Measurements from ENCODE around the gene SOWAHA. TPM values are rescaled to one million over a fixed set of nuclear protein-coding genes. Genes with fewer than 3 reads are reported as not detected.

SOWAHA gene
- total RNA-seq, 2 experiments from 2014 or later = not detected

DNA sequence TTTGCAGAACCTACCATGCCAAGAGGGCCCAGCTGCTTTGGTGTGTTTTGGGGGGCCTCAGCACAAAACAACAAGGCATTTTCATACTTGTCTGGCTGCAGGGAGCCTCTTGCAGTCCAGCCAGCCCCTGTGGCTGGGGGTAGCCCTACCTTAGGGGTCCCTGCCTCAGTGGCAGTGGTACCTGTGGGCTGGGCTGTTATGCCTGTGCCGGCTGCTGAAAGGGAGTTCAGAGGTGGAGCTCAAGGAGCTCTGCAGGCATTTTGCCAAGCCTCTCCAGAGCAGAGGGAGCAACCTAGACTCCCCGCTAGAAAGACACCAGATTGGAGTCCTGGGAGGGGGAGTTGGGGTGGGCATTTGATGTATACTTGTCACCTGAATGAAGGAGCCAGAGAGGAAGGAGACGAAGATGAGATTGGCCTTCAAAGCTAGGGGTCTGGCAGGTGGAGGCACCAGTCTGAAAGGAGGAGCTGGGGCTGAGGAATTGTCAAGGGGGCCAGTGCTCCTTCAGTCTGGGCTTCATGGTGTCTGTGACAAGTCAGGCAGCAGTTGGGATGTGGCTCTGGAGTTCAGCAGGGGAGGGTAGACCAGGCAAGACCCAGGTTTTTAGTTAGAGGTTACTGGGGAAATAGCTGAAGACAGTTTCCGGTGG lies 15.9 kb downstream of the SOWAHA start:
- Mint-ChIP-seq H3K27ac (no peak overlapping the region), H3K4me3 (peak overlapping the region; percentile 81), H3K9me3 (ENCODE audit: insufficient read depth) (no peaks in the 10 kb centered on the region), H3K27me3 (ENCODE audit: low read depth) (peaks cover 33% of the 10 kb centered on the region), H3K4me1 (ENCODE audit: low read depth) (peaks cover 31% of the 10 kb centered on the region), H3K36me3 (ENCODE audit: low read depth) (no peaks in the 10 kb centered on the region)
- ATAC-seq (no peak), DNase-seq (no peak)
- ChIA-PET POLR2A (interaction anchor here (2.3 kb wide), 1 partner anchor 38 kb away, joined by 7 read pairs; the partner anchor contains the start of genes GDF9 and UQCRQ), CTCF (interaction anchor here (0.9 to 8.0 kb wide), 18 partner anchors 9 to 443 kb away, joined by 3 to 62 read pairs (median 5); partner anchors contain the start of genes KIF3A and SEPTIN8)

DNA sequence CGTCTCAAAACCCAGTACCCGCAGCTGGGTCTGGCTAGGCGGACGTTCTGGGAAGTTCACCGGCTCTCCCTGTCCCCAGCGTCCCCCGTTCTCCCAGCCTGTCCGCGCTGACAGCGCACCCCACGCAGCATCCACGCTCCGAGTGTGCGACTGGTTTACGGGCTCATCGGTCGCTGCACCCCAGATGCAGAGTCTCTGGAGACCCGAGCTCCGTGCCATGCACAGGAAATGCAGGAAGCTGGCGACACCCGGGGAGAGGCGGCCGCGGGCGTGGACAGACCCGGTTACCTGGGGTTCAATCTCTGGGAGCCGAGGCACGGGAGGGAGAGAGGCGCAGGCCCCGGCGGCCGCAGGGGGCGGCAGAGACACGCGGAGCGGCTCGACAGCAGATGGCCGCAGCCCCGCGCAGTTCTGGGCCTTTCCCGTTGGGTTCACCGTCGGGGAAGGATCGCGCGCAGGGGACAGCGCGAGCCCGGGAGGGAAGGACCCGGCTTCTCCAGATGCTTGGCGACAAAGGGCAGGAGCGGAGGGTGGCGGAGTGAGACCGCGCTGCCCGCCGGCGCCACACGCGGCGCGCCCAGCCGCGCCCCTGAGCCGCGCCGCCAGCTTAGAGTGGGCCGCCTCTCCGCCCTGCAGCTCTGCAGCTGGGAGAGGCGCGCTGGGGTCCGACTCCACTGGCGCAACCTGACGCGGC lies 16.8 kb downstream of the SOWAHA start:
- H3K27ac Mint-ChIP-seq = peak overlapping the region; percentile 72
- H3K36me3 Mint-ChIP-seq (ENCODE audit: low read depth) = no peaks in the 10 kb centered on the region
- ChIA-PET POLR2A (no interaction called here), CTCF (interaction anchor here (0.6 to 8.0 kb wide), 16 partner anchors 10 to 444 kb away, joined by 3 to 62 read pairs (median 4); partner anchors contain the start of gene KIF3A)
- peaks cover 31% of the 10 kb centered on the region for H3K27me3 Mint-ChIP-seq (ENCODE audit: low read depth)
- peaks cover 24% of the 10 kb centered on the region for H3K4me1 Mint-ChIP-seq (ENCODE audit: low read depth)
- peak overlapping the region; percentile 81 for H3K4me3 Mint-ChIP-seq
- H3K9me3 Mint-ChIP-seq (ENCODE audit: insufficient read depth) = no peaks in the 10 kb centered on the region
- DNase-seq (peak; percentile 81), ATAC-seq (peak; percentile 88)

DNA sequence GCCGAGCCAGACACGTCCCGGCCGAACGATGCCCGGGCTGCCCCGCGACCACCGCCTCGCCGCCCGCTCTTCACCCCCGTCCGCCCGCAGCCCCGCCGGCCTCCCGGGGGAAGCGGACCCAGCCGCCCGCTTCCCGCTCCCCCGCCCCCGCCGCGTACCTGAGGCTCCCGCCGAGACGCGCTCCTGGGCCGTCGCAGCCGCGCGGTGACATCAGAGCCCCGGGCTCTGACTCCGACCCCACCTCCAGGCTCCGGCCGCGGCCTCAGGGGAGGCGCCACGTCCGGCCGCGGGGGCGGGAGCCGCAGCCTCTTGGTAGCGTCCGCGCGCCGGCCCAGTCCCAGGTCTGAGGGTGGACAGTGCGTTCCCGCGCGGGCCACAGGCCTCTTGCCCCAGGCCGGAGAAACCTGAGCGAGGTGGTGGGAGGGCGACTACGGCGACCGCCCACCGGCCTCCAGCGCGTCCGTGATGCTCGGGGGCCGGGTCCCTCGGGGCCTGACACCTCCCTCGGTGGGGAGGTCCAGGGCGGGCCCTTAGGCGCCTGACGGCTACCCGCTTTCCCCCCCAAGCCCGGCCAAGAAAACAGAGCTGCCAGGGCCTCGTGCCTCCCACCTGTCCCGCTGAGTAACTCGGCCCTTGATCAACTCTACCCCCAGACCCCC lies 17.5 kb downstream of the SOWAHA start, which contains the start of gene SHROOM1:
Gene SHROOM1 (minus strand): TSS at position 212 of the 659 bp plus-strand sequence. CDS start 4,507 bp downstream, outside the sequence.
- H3K4me1 Mint-ChIP-seq (ENCODE audit: low read depth) = peaks cover 21% of the 10 kb centered on the region
- H3K27me3 Mint-ChIP-seq (ENCODE audit: low read depth) = peaks cover 31% of the 10 kb centered on the region
- H3K36me3 Mint-ChIP-seq (ENCODE audit: low read depth) = no peaks in the 10 kb centered on the region
- ATAC-seq (peak; percentile 39), DNase-seq (no peak)
- ChIA-PET POLR2A (interaction anchor here (0.7 to 1.7 kb wide), 2 partner anchors 57 to 221 kb away, joined by 3 to 4 read pairs; partner anchors contain the start of gene HSPA4), CTCF (interaction anchor here (0.6 to 8.0 kb wide), 11 partner anchors 10 to 303 kb away, joined by 3 to 62 read pairs (median 4); partner anchors contain the start of gene KIF3A)
- peak within 1 kb of the TSS; percentile 81 for H3K4me3 Mint-ChIP-seq
- H3K27ac Mint-ChIP-seq = peak within 1 kb of the TSS; percentile 72
- H3K9me3 Mint-ChIP-seq (ENCODE audit: insufficient read depth) = no peaks in the 10 kb centered on the region

DNA sequence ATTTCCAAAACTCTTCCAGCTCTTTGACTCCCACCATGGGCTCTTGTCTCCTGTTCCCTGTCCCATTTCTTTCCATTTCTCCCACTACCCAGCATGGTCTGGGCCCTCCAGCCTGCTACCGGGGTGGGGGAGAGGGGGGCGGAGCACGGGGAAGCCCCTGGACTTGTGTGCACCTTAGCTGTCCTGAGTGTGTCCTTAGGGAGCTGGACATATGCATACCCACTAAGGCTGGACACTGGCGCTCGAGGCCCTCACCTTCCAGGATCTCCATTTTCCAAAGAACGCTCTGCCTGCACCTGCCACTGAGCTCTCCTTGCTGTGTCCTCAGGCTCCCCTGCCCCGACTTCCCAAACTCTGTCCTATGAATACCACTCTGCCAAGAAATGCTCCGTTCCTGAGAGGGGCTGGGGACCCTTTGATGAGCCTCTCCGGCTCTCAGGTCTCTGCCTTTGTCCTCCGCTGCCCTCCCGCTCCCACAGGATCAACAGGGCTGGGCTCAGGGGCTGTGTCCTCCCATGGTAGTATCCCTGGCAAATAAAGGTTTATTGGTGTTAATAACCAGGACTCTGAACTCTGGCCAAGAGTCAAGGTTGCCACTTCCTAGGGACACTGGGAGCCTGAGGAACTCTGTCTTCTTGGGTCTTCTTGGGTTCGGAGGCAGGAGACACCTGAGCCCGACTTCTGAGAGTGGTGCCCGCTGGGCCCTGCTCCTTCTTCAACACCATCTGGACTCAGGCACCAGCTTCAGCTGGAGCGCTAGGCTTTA lies 18.2 kb downstream of the SOWAHA start:
- H3K9me3 Mint-ChIP-seq (ENCODE audit: insufficient read depth) = no peaks in the 10 kb centered on the region
- no peaks in the 10 kb centered on the region for H3K36me3 Mint-ChIP-seq (ENCODE audit: low read depth)
- ChIA-PET POLR2A (interaction anchor here (0.7 to 1.7 kb wide), 2 partner anchors 56 to 220 kb away, joined by 3 to 4 read pairs; partner anchors contain the start of gene HSPA4), CTCF (interaction anchor here (4.5 to 8.0 kb wide), 3 partner anchors 11 to 52 kb away, joined by 25 to 62 read pairs (median 35); no protein-coding TSS in a partner anchor)
- H3K27ac Mint-ChIP-seq = peak overlapping the region; percentile 72
- ATAC-seq (no peak), DNase-seq (no peak)
- peaks cover 16% of the 10 kb centered on the region for H3K4me1 Mint-ChIP-seq (ENCODE audit: low read depth)
- H3K4me3 Mint-ChIP-seq = peak overlapping the region; percentile 70
- H3K27me3 Mint-ChIP-seq (ENCODE audit: low read depth) = peaks cover 31% of the 10 kb centered on the region

DNA sequence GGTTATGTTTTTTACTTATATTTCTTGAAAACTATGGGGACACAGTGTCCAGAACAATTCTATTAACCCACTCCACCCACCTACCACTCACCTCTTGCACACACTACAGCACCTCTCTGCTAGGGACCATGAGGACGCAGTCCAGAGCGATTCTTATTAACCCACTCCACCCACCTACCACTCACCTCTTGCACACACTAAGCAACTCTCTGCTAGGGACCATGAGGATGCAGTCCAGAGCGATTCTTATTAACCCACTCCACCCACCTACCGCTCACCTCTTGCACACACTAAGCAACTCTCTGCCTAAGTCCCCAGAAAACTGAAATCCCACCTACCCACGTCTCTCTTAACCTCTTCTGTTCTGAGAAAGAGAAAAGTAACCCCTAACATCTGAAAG lies 19.5 kb downstream of the SOWAHA start:
- Mint-ChIP-seq H3K4me1 (ENCODE audit: low read depth) (peaks cover 14% of the 10 kb centered on the region), H3K27me3 (ENCODE audit: low read depth) (peaks cover 22% of the 10 kb centered on the region), H3K27ac (no peak overlapping the region), H3K36me3 (ENCODE audit: low read depth) (no peaks in the 10 kb centered on the region), H3K9me3 (ENCODE audit: insufficient read depth) (no peaks in the 10 kb centered on the region), H3K4me3 (no peak overlapping the region)
- CTCF ChIA-PET = interaction anchor here (1.4 to 8.0 kb wide), 2 partner anchors 12 to 51 kb away, joined by 3 to 62 read pairs; no protein-coding TSS in a partner anchor
- DNase-seq = no peak
- POLR2A ChIA-PET = no interaction called here
- no peak for ATAC-seq

DNA sequence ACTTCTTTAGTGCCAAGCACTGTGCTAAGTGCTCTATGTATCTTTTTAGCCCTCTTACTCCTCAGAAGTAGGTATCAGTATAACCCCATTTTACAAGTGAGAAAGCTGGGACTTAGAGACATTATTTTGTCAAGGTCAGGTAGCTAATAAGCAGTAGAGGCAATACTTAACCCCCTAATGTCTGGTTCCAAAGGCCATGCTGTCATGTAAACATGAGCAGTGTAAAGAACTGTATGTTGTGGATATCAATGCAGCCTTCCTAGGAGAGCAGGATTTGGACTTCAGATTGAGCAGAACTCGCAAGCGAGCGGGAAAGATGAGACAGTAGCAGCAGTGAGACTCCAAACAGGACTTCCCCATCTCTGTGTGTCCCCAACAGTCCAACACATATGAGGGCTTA lies 21.0 kb downstream of the SOWAHA start:
- Mint-ChIP-seq H3K27ac (no peak overlapping the region), H3K4me1 (ENCODE audit: low read depth) (peaks cover 13% of the 10 kb centered on the region), H3K36me3 (ENCODE audit: low read depth) (no peaks in the 10 kb centered on the region), H3K27me3 (ENCODE audit: low read depth) (peaks cover 12% of the 10 kb centered on the region), H3K4me3 (no peak overlapping the region), H3K9me3 (ENCODE audit: insufficient read depth) (no peaks in the 10 kb centered on the region)
- POLR2A ChIA-PET = no interaction called here
- no peak for DNase-seq
- ATAC-seq = no peak
- CTCF ChIA-PET = interaction anchor here (1.6 to 8.0 kb wide), 2 partner anchors 14 to 49 kb away, joined by 6 to 62 read pairs; no protein-coding TSS in a partner anchor

DNA sequence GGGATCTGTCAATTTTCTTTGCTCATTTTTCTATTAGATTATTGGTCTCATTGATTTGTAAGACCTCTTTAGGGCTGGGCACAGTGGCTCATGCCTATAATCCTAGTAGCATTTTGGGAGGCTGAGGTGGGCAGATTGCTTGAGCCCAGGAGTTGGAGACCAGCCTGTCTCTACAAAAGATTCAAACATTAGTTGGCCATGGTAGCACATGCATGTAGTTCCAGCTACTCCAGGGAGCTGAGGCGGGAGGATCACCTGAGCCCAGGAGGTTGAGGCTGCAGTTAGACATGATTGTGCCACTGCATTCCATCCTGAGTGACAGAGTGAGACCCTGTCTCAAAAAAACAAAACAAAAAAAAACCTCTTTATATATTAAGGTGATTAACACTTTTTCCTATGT lies 23.8 kb downstream of the SOWAHA start:
- Mint-ChIP-seq H3K27me3 (ENCODE audit: low read depth) (no peaks in the 10 kb centered on the region), H3K9me3 (ENCODE audit: insufficient read depth) (no peaks in the 10 kb centered on the region), H3K4me3 (no peak overlapping the region), H3K36me3 (ENCODE audit: low read depth) (no peaks in the 10 kb centered on the region), H3K27ac (no peak overlapping the region), H3K4me1 (ENCODE audit: low read depth) (peaks cover 12% of the 10 kb centered on the region)
- ChIA-PET POLR2A (no interaction called here), CTCF (no interaction called here)
- DNase-seq (no peak), ATAC-seq (no peak)

DNA sequence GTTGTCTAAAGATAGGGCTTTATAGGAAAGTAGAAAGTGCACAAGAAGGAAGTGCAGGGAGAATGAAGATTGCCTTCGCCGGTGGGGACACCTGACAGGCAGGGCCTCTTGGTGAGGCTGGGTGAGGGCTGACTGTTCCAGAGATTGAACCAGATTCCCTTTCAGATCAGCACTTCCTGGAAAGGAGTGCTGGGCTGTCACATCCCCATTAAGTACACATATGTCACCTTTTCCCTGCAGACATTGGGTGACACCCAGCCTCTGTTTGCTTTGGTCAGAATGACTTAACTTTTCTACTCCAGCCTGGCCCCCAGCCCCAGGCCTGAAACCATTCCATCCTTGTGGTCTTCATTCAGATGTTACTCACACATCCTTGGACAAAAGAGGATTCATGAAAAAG lies 24.8 kb downstream of the SOWAHA start:
- Mint-ChIP-seq H3K4me3 (no peak overlapping the region), H3K4me1 (ENCODE audit: low read depth) (peaks cover 12% of the 10 kb centered on the region), H3K27ac (no peak overlapping the region), H3K9me3 (ENCODE audit: insufficient read depth) (no peaks in the 10 kb centered on the region), H3K36me3 (ENCODE audit: low read depth) (no peaks in the 10 kb centered on the region), H3K27me3 (ENCODE audit: low read depth) (no peaks in the 10 kb centered on the region)
- POLR2A ChIA-PET = no interaction called here
- ATAC-seq = no peak
- CTCF ChIA-PET = no interaction called here
- DNase-seq = no peak

DNA sequence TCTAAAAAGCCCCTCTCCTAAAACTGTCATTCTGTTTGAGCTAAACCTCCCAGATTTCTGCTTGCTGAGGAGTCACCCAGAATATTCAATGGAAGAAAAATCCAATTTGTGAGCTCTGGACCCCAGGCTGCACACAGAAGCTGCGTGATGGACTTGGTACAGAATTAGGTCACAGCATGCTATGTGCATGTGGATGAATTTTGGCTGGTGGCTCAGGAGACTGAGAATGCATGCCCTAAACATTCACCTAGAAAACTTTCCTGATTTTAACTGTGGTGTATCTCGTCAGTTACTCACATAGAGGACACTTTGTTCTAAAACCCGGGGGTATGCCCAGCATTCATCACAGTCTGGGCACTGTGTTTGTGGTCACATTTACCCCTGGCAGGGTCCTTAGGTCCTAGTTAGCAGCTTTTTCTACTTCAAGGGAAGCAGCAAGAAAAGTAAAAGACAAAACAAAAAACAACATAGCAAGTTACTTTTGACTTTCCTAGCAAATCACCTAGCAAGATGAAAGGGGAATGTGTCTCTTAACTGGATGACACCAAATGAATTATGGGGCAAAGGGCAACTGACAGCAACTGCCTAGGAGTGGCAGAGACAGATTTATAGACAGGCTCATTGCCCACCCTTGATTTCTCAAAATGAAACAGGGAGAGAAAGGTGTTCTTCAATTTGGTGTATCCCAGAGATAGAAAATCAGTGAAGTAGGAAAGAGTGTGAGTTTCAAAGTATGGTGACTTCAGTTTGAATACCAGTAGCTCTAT lies 25.6 kb downstream of the SOWAHA start:
- ATAC-seq (no peak), DNase-seq (no peak)
- no peaks in the 10 kb centered on the region for H3K36me3 Mint-ChIP-seq (ENCODE audit: low read depth)
- H3K4me1 Mint-ChIP-seq (ENCODE audit: low read depth) = peaks cover 12% of the 10 kb centered on the region
- H3K27me3 Mint-ChIP-seq (ENCODE audit: low read depth) = no peaks in the 10 kb centered on the region
- H3K9me3 Mint-ChIP-seq (ENCODE audit: insufficient read depth) = no peaks in the 10 kb centered on the region
- POLR2A ChIA-PET = no interaction called here
- H3K4me3 Mint-ChIP-seq = no peak overlapping the region
- CTCF ChIA-PET = interaction anchor here (1.2 kb wide), 1 partner anchor 44 kb away, joined by 3 read pairs; no protein-coding TSS in a partner anchor
- no peak overlapping the region for H3K27ac Mint-ChIP-seq

DNA sequence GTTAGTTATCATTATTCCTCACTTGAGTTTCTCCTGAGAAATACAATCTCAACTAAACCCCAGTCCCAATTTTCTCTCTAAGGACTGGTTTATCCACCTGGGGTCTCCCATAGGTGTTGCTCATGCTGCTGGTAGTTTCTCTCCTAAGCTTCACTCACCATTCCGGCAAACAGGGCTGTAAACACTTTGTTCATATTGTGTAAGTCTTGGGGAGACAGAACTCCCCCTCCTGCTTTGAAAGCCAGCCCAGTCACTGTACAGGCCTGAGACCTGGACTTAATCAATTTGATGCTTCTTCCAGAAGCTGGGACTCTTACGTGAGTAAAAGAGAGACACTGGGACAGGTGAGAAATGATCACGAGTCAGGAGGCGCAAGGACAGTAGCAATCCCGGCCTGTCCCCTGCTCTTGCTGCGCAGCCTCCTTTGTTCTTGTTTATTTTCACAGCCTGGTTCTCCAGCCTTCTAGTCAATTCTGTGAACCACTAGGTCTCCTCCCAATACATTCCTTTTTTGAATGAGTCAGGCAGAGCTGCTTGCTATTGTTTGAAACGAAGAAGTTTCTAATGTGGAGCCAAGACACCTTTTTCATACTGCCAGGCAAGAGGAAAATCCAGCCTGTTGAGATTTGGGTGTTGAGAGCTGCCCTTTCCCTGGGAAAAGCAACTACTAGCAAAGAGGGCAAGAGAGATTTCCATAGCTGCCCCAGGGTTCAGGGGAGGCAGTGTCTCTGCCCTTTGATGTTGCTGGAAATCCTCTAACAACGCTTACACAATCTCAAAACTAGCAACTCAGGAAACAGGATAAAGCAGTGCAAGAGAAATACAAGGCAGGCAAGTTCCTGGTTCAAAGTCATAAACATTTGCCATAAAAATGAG lies 26.6 kb downstream of the SOWAHA start:
- H3K4me1 Mint-ChIP-seq (ENCODE audit: low read depth) = peaks cover 12% of the 10 kb centered on the region
- no peaks in the 10 kb centered on the region for H3K36me3 Mint-ChIP-seq (ENCODE audit: low read depth)
- H3K27me3 Mint-ChIP-seq (ENCODE audit: low read depth) = no peaks in the 10 kb centered on the region
- no peaks in the 10 kb centered on the region for H3K9me3 Mint-ChIP-seq (ENCODE audit: insufficient read depth)
- CTCF ChIA-PET = interaction anchor here (1.2 kb wide), 1 partner anchor 43 kb away, joined by 3 read pairs; no protein-coding TSS in a partner anchor
- H3K4me3 Mint-ChIP-seq = no peak overlapping the region
- H3K27ac Mint-ChIP-seq = no peak overlapping the region
- ATAC-seq (no peak), DNase-seq (no peak)
- POLR2A ChIA-PET = no interaction called here
